ENCODE results near the gene PDE4D. TPM values are rescaled to one million over a fixed set of nuclear protein-coding genes. Genes with fewer than 3 reads are reported as not detected.

The PDE4D gene
- total RNA-seq, 1 donor from 2014 or later, result 7.6 TPM

DNA sequence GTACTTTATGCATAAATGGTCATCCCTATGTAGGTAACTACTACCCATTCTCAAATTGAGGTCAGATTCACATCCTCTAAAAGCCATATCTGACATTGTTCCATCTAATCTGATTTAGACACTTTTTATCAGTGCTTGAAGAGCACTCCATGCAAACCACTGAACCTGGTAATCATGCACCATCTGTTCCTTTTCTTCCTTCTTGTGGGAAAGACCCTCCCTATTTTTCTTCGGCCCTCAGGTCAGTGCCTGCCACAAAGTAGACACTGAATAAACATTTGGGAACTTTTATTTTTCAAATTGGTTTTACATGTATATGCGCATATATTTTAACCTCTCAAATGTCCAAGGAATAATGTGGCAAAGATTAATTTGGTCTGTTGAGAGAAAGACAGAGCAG, 26.0 kb upstream of the PDE4D start:
- H3K27me3 Mint-ChIP-seq, result no peaks in the 10 kb centered on the region
- H3K9me3 Mint-ChIP-seq (ENCODE audit: low read depth), result no peaks in the 10 kb centered on the region
- H3K36me3 Mint-ChIP-seq (ENCODE audit: insufficient read depth), result no peaks in the 10 kb centered on the region
- no peak for DNase-seq (ENCODE audit: low spot score, unreplicated experiment)
- peaks cover 2% of the 10 kb centered on the region for H3K4me1 Mint-ChIP-seq (ENCODE audit: low read depth)
- TF ChIP-seq, protein P1, sequence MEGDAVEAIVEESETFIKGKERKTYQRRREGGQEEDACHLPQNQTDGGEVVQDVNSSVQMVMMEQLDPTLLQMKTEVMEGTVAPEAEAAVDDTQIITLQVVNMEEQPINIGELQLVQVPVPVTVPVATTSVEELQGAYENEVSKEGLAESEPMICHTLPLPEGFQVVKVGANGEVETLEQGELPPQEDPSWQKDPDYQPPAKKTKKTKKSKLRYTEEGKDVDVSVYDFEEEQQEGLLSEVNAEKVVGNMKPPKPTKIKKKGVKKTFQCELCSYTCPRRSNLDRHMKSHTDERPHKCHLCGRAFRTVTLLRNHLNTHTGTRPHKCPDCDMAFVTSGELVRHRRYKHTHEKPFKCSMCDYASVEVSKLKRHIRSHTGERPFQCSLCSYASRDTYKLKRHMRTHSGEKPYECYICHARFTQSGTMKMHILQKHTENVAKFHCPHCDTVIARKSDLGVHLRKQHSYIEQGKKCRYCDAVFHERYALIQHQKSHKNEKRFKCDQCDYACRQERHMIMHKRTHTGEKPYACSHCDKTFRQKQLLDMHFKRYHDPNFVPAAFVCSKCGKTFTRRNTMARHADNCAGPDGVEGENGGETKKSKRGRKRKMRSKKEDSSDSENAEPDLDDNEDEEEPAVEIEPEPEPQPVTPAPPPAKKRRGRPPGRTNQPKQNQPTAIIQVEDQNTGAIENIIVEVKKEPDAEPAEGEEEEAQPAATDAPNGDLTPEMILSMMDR (IDR thresholded peaks at IDR 0.05; ENCODE audit: unreplicated experiment), result no peak
- H3K4me3 Mint-ChIP-seq (ENCODE audit: low read depth), result no peak overlapping the region
- H3K27ac Mint-ChIP-seq, result no peak overlapping the region

GRCh38 chr5:59917121-59917520, 23.6 kb upstream of the PDE4D start:
- no peak overlapping the region for H3K4me3 Mint-ChIP-seq (ENCODE audit: low read depth)
- DNase-seq (ENCODE audit: low spot score, unreplicated experiment), result no peak
- no peaks in the 10 kb centered on the region for H3K27me3 Mint-ChIP-seq
- H3K36me3 Mint-ChIP-seq (ENCODE audit: insufficient read depth), result no peaks in the 10 kb centered on the region
- no peaks in the 10 kb centered on the region for H3K9me3 Mint-ChIP-seq (ENCODE audit: low read depth)
- TF ChIP-seq, protein P1 (IDR thresholded peaks at IDR 0.05; ENCODE audit: unreplicated experiment), result no peak
- peaks cover 2% of the 10 kb centered on the region for H3K4me1 Mint-ChIP-seq (ENCODE audit: low read depth)
- H3K27ac Mint-ChIP-seq, result no peak overlapping the region

DNA sequence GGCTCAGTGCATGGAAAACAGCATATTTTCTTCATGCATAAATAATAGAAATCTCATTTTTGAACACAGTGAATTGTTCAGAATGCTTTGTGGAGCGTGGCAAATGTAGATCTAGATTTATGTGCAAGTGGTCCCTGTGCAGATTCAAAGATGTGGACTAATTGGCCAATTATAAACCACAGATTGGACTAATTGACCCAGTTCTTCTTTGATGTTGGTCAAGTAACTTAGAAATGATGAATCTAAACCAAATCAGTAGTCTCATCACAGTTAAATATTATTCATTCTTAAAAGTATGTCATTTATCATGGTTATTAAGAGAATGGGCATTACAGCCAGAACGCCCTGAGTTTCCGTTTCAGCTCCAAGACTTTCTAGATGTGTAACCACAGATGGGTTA, 11.7 kb upstream of the PDE4D start:
- H3K27me3 Mint-ChIP-seq, result no peaks in the 10 kb centered on the region
- H3K36me3 Mint-ChIP-seq (ENCODE audit: insufficient read depth), result no peaks in the 10 kb centered on the region
- TF ChIP-seq, protein P1 (IDR thresholded peaks at IDR 0.05; ENCODE audit: unreplicated experiment), result no peak
- H3K4me3 Mint-ChIP-seq (ENCODE audit: low read depth), result no peak overlapping the region
- H3K4me1 Mint-ChIP-seq (ENCODE audit: low read depth), result no peaks in the 10 kb centered on the region
- no peak for DNase-seq (ENCODE audit: low spot score, unreplicated experiment)
- H3K9me3 Mint-ChIP-seq (ENCODE audit: low read depth), result no peaks in the 10 kb centered on the region
- no peak overlapping the region for H3K27ac Mint-ChIP-seq

DNA sequence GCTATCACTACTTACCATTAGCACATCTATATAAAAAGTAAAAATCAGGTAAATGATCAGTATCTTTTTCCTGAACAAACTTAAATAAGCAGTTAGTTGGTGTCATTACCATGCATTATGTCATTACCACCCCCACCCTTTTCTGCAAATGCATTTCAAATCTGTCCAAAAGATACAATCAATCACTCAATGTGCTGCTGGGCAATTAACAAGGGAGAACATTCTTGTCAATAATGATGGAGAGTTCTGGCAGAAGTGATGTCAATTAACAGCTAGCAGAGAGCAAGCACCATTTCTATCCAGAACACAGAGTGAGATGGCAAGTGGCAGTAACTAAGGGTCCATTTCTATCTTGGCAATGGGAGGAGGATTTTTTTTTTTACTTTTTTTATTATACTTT, 3.5 kb upstream of the PDE4D start:
- Mint-ChIP-seq H3K4me1 (ENCODE audit: low read depth) (peaks cover 7% of the 10 kb centered on the region), H3K4me3 (ENCODE audit: low read depth) (no peak overlapping the region), H3K27me3 (peaks cover 46% of the 10 kb centered on the region), H3K36me3 (ENCODE audit: insufficient read depth) (no peaks in the 10 kb centered on the region), H3K27ac (no peak overlapping the region), H3K9me3 (ENCODE audit: low read depth) (no peaks in the 10 kb centered on the region)
- TF ChIP-seq, protein P1 (IDR thresholded peaks at IDR 0.05; ENCODE audit: unreplicated experiment), result no peak
- no peak for DNase-seq (ENCODE audit: low spot score, unreplicated experiment)

DNA sequence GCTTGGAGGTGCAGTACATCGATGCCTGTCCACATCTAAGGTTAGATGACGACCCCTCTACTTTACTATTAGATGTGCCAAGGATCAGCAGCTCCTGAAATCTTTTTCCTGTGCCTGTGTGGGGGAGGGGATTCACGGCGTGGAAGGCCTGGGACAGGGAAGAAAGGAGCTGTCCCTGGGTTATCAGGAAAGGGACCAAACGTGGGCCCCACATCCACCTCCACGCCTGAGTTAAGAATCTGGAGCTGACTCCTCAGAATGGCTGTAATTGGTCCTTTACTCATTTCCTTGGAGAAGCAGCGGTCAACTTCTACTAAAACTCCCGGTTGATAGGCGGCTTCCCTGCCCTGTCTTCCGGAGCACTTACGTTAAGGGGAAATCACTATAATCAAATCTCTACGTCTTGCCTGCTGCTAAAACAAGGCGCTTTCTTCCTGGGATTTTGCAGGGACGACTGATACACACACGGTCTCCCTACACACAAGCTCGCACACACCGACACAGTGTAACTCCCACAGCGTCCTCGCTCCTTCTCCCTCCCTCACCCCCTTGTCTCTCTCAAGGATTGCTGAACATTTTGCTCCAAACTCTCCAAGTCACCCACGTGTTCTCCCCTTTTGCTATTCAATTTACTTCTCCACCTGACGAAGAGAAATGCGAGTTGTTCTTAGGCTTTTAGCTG, 1.4 kb downstream of the PDE4D start:
- no peaks in the 10 kb centered on the region for H3K36me3 Mint-ChIP-seq (ENCODE audit: insufficient read depth)
- peaks cover 8% of the 10 kb centered on the region for H3K4me1 Mint-ChIP-seq (ENCODE audit: low read depth)
- DNase-seq (ENCODE audit: low spot score, unreplicated experiment), result no peak
- TF ChIP-seq, protein P1 (IDR thresholded peaks at IDR 0.05; ENCODE audit: unreplicated experiment), result no peak
- no peaks in the 10 kb centered on the region for H3K9me3 Mint-ChIP-seq (ENCODE audit: low read depth)
- no peak overlapping the region for H3K27ac Mint-ChIP-seq
- H3K4me3 Mint-ChIP-seq (ENCODE audit: low read depth), result peak overlapping the region; percentile 25
- H3K27me3 Mint-ChIP-seq, result peaks cover 70% of the 10 kb centered on the region

Data from progenitor cell of endocrine pancreas (in vitro differentiated cells).